Keratinocyte (primary cell): ENCODE measurements around the gene LNPEP. TPM values are rescaled to one million over a fixed set of nuclear protein-coding genes. Genes with fewer than 3 reads are reported as not detected.
A peak's percentile ranks its signal among the peaks of the same experiment; 100 is the strongest.

Source experiments
- DNase-seq: peaks from one replicate; pipeline ENCODE4 v3.0.0-alpha.2; 2011; ENCODE audit warnings: low read depth, missing footprints, low spot score
- FAIRE-seq: peaks from 2 replicates; lab custom pipeline; 2011; peaks lifted over from hg19 to GRCh38; lab: Jason Lieb, UNC
- H2AFZ ChIP-seq: 2 replicates; pipeline ENCODE4 v1.6.0; 2012; ENCODE audit warnings: low read length, control low read depth, inconsistent platforms; ENCODE audit not compliant: control insufficient read depth
- H3K27ac ChIP-seq: 2 replicates; pipeline ENCODE4 v1.5.1; 2011; ENCODE audit warnings: low read length; ENCODE audit not compliant: control insufficient read depth, insufficient read depth
- H3K27me3 ChIP-seq: 3 replicates; pipeline ENCODE4 v1.6.0; 2011; ENCODE audit warnings: low read length; ENCODE audit not compliant: control insufficient read depth, insufficient read depth; ENCODE audit errors: extremely low read depth
- H3K36me3 ChIP-seq, 2 experiments: 2 replicates in 1 of 2; 3 replicates in 1 of 2; pipeline ENCODE4 v1.5.1; 2011; ENCODE audit warnings: low read length in 2 of 2, mild to moderate bottlenecking in 1 of 2; ENCODE audit not compliant: control insufficient read depth in 2 of 2, insufficient read depth in 2 of 2; ENCODE audit errors: extremely low read depth in 1 of 2
- H3K4me1 ChIP-seq: 3 replicates; pipeline ENCODE4 v1.5.1; 2011; ENCODE audit warnings: low read length; ENCODE audit not compliant: control insufficient read depth, insufficient read depth; ENCODE audit errors: extremely low read depth
- H3K4me2 ChIP-seq: 3 replicates; pipeline ENCODE4 v1.6.0; 2011; ENCODE audit warnings: low read depth, low read length; ENCODE audit not compliant: control insufficient read depth, insufficient read depth; ENCODE audit errors: extremely low read depth
- H3K4me3 ChIP-seq, 3 experiments: fragments of 200-600 bp in 1 of 3; sonication (generic) in 1 of 3; 2 replicates in 2 of 3; 3 replicates in 1 of 3; pipeline ENCODE4 v1.5.1; 2011 to 2016; ENCODE audit warnings: low read length in 3 of 3, mild to moderate bottlenecking in 3 of 3, control low read depth in 2 of 3, inconsistent platforms in 1 of 3, low read depth in 1 of 3, mixed read lengths in 1 of 3, mixed run types in 1 of 3, moderate library complexity in 1 of 3; ENCODE audit not compliant: control insufficient read depth in 2 of 3, insufficient read depth in 2 of 3; ENCODE audit errors: extremely low read depth in 1 of 3
- H3K79me2 ChIP-seq: 2 replicates; pipeline ENCODE4 v1.6.0; 2012; ENCODE audit warnings: low read length; ENCODE audit not compliant: control insufficient read depth, insufficient read depth
- H3K9ac ChIP-seq: 3 replicates; pipeline ENCODE4 v1.6.0; 2011; ENCODE audit warnings: low read length; ENCODE audit not compliant: control insufficient read depth, insufficient read depth; ENCODE audit errors: extremely low read depth
- H3K9me1 ChIP-seq: 3 replicates; pipeline ENCODE4 v1.6.0; 2011; ENCODE audit warnings: low read length; ENCODE audit not compliant: control insufficient read depth, insufficient read depth; ENCODE audit errors: extremely low read depth
- H3K9me3 ChIP-seq: 2 replicates; pipeline ENCODE4 v1.5.1; 2012; ENCODE audit warnings: low read depth, low read length; ENCODE audit not compliant: control insufficient read depth
- H4K20me1 ChIP-seq: 3 replicates; pipeline ENCODE4 v1.6.0; 2011; ENCODE audit warnings: low read length; ENCODE audit not compliant: control insufficient read depth, insufficient read depth; ENCODE audit errors: extremely low read depth
- CTCF ChIP-seq, 3 experiments: IDR thresholded peaks in 1 of 3; conservative IDR thresholded peaks in 1 of 3; optimal IDR thresholded peaks in 1 of 3; 2 replicates in 2 of 3; 3 replicates in 1 of 3; pipeline versions ENCODE3 to v1.5.1; 2011; ENCODE audit warnings: low read length in 3 of 3, mild to moderate bottlenecking in 3 of 3, moderate library complexity in 2 of 3, control low read depth in 1 of 3, inconsistent platforms in 1 of 3; ENCODE audit not compliant: insufficient read depth in 2 of 3; ENCODE audit errors: extremely low read depth in 1 of 3
- EZH2 ChIP-seq: IDR thresholded peaks from one replicate; pipeline ENCODE4 v1.6.1; 2012; ENCODE audit warnings: inconsistent platforms, mild to moderate bottlenecking, low read length, moderate library complexity
- dilution Hi-C: fragments of 300-500 bp; cut with MboI; formaldehyde crosslinking; loops from one replicate; pipeline ENCODE4 v1.7.0; 2020; ENCODE audit warnings: low sequenced_read_pairs; ENCODE audit not compliant: extremely low pct_ligation_motif_present
- polyA plus RNA-seq, 5 experiments: library from polyadenylated mRNA; depleted of rRNA in 3 of 5; stranded (reverse) in 3 of 5; stranded (forward) in 1 of 5; unstranded in 1 of 5; fragments of >200 nt; gene quantifications; 1 replicate in 1 of 5; 2 replicates in 3 of 5; 3 replicates in 1 of 5; pipeline versions ENCODE4 v1.2.1 to v1.2.3, GENCODE V29; 2011 to 2012; ENCODE audit warnings: missing spikeins in 2 of 5, low read depth in 1 of 5, low replicate concordance in 1 of 5

Gene LNPEP
- polyA plus RNA-seq, 1 donor (not counting 4 experiments of a cell fraction or from before 2014, with no cell fraction given) = 26.6 TPM

GRCh38 chr5:96904054-96904931 lies 31.6 kb upstream of the LNPEP start:
- no peaks in the 10 kb centered on the region for H3K79me2 ChIP-seq
- no peaks in the 10 kb centered on the region for H4K20me1 ChIP-seq
- FAIRE-seq (peak; percentile 9), DNase-seq (no peak)
- H3K27me3 ChIP-seq = no peaks in the 10 kb centered on the region
- no peaks in the 10 kb centered on the region for H3K4me1 ChIP-seq
- no peak overlapping the region for H3K4me3 ChIP-seq
- H2AFZ ChIP-seq = no peak overlapping the region
- no peaks in the 10 kb centered on the region for H3K9me1 ChIP-seq
- no peaks in the 10 kb centered on the region for H3K9me3 ChIP-seq
- TF ChIP-seq EZH2 (no peak), CTCF (optimal IDR thresholded peaks at IDR 0.05 in 1 of 3, IDR thresholded peaks at IDR 0.05 in 1 of 3, conservative IDR thresholded peaks at IDR 0.05 in 1 of 3; ENCODE audit: extremely low read depth in 1 of 3, insufficient read depth in 2 of 3, low read length in 3 of 3) (no peak)
- no peak overlapping the region for H3K27ac ChIP-seq
- H3K9ac ChIP-seq = no peak overlapping the region
- peaks cover 0 to 2% of the 10 kb centered on the region in 2 experiments for H3K36me3 ChIP-seq
- H3K4me2 ChIP-seq = no peak overlapping the region
- dilution Hi-C loops = no loop called here

- no peaks in the 10 kb centered on the region for H3K27me3 ChIP-seq
- no peaks in the 10 kb centered on the region for H3K9me1 ChIP-seq
- H2AFZ ChIP-seq = no peak overlapping the region
- H3K79me2 ChIP-seq = no peaks in the 10 kb centered on the region
- TF ChIP-seq EZH2 = no peak
- no peak for TF ChIP-seq CTCF (optimal IDR thresholded peaks at IDR 0.05 in 1 of 3, IDR thresholded peaks at IDR 0.05 in 1 of 3, conservative IDR thresholded peaks at IDR 0.05 in 1 of 3; ENCODE audit: extremely low read depth in 1 of 3, insufficient read depth in 2 of 3, low read length in 3 of 3)
- DNase-seq (no peak), FAIRE-seq (no peak)
- no peaks in the 10 kb centered on the region for H4K20me1 ChIP-seq
- no peak overlapping the region for H3K27ac ChIP-seq
- H3K4me3 ChIP-seq = no peak overlapping the region
- no peaks in the 10 kb centered on the region for H3K4me1 ChIP-seq
- dilution Hi-C loops = no loop called here
- H3K9me3 ChIP-seq = no peaks in the 10 kb centered on the region
- no peak overlapping the region for H3K4me2 ChIP-seq
- no peak overlapping the region for H3K9ac ChIP-seq
- H3K36me3 ChIP-seq = peaks cover 0 to 2% of the 10 kb centered on the region in 2 experiments
Measured at GRCh38 chr5:96905864-96906263, 30.0 kb upstream of the LNPEP start.
